ENCODE measurements around the gene ACTL6A. TPM values are rescaled to one million over a fixed set of nuclear protein-coding genes. Genes with fewer than 3 reads are reported as not detected.

Gene ACTL6A
- total RNA-seq, 1 experiment from 2014 or later = 61.9 TPM

GRCh38 chr3:179565496-179565895 lies 2.8 kb downstream of the ACTL6A start:
- Histone ChIP-seq H3K9me2 (ENCODE audit: insufficient read depth) (no peaks in the 10 kb centered on the region), H3K9ac (ENCODE audit: low read length) (no peak overlapping the region), H3K36me3 (ENCODE audit: control insufficient read depth in 1 of 2, insufficient read depth in 2 of 2, low read length in 2 of 2) (peaks cover 6% of the 10 kb centered on the region in 2 experiments; a peak in 1 of 4 replicates), H3K27ac (ENCODE audit: low read depth, low read length) (no peak overlapping the region), H3K79me2 (ENCODE audit: insufficient read depth, low read length) (peaks cover 63% of the 10 kb centered on the region), H3K27me3 (ENCODE audit: insufficient read depth, low read length) (no peaks in the 10 kb centered on the region), H3K4me1 (ENCODE audit: control insufficient read depth in 1 of 2, insufficient read depth in 2 of 2, low read length in 2 of 2) (peaks cover 2 to 16% of the 10 kb centered on the region in 2 experiments; a peak in 1 of 4 replicates), H3K4me3 (replicated peaks in 1 of 2; ENCODE audit: low read depth in 1 of 2, low read length in 2 of 2) (no peak overlapping the region), H3K4me2 (ENCODE audit: low read length) (no peak overlapping the region), H2AFZ (ENCODE audit: low read depth, low read length, poor library complexity, severe bottlenecking) (no peak overlapping the region), H4K20me1 (ENCODE audit: insufficient read depth) (0 out of 2 replicates have a peak, but pooled peaks cover 3% of the 10 kb centered on the region), H3K9me3 (ENCODE audit: control insufficient read depth in 1 of 2, insufficient read depth in 1 of 2, low read depth in 1 of 2, low read length in 2 of 2) (no peaks in the 10 kb centered on the region)
- no TSS peak for BruUV-seq (replicated peaks)
- ATAC-seq = no peak
- DNase-seq (ENCODE audit: low read depth, low spot score) = no peak
- intact Hi-C loops (cut with micrococcal nuclease) = no loop called here
- no peak for TF ChIP-seq RAD21 (IDR thresholded peaks at IDR 0.05; ENCODE audit: low read depth)
- no peak for TF ChIP-seq ZFX (IDR thresholded peaks at IDR 0.05)
- no peak for TF ChIP-seq CEBPB (IDR thresholded peaks at IDR 0.05; ENCODE audit: low read depth)
- no peak for TF ChIP-seq POLR2A (IDR thresholded peaks at IDR 0.05; ENCODE audit: borderline replicate concordance, extremely low read depth, insufficient read depth, insufficient read length)
- no peak for TF ChIP-seq TCF7L2 (IDR thresholded peaks at IDR 0.05; ENCODE audit: borderline replicate concordance, extremely low read depth, insufficient read depth, insufficient read length)
- TF ChIP-seq ATF3 (IDR thresholded peaks at IDR 0.05) = no peak
- TF ChIP-seq REST (IDR thresholded peaks at IDR 0.05; ENCODE audit: low read depth) = no peak
- no peak for TF ChIP-seq CBX3 (IDR thresholded peaks at IDR 0.05; ENCODE audit: low read depth)
- no peak for TF ChIP-seq SIN3A (IDR thresholded peaks at IDR 0.05; ENCODE audit: low read depth)
- TF ChIP-seq ZBTB33 (IDR thresholded peaks at IDR 0.05; ENCODE audit: extremely low read depth, insufficient replicate concordance, low read length) = no peak
- no peak for TF ChIP-seq FOSL1 (IDR thresholded peaks at IDR 0.05; ENCODE audit: low read depth)
- no peak for TF ChIP-seq SRF (IDR thresholded peaks at IDR 0.05; ENCODE audit: low read depth)
- TF ChIP-seq EGR1 (IDR thresholded peaks at IDR 0.05; ENCODE audit: low read depth) = no peak
- TF ChIP-seq CTCF (IDR thresholded peaks at IDR 0.05 in 2 of 3, conservative IDR thresholded peaks at IDR 0.05 in 1 of 3; ENCODE audit: borderline replicate concordance in 1 of 3, insufficient read depth in 1 of 3, low read depth in 2 of 3, low read length in 2 of 3) = no peak
- ChIA-PET RAD21 (ENCODE audit: low non-redundant PET in 1 of 2, low total read pairs in 2 of 2, uncharacterized antibody in 2 of 2, unreplicated experiment in 2 of 2) (no interaction called here), CTCF (no interaction called here), POLR2A (no interaction called here)

Measured in HCT116 (cell line).